NCI-H446 (cell line): ENCODE measurements around the gene ZNF160.
"Not testable (repeated sequence)": the region's sequence is repeated elsewhere in the genome, so short reads cannot be mapped to it uniquely, and the experiment has no call there.

Experiments
- DNase-seq, 2 experiments: peaks; one replicate each; lab custom pipeline; 2025; lab: John Stamatoyannopoulos, UW

Gene ZNF160

GRCh38 chr19:53092723-53093122 is 10.5 kb downstream of the ZNF160 start:
- no peak for DNase-seq

- no peak for DNase-seq
Measured at GRCh38 chr19:53091413-53092254, 11.6 kb downstream of the ZNF160 start.

GRCh38 chr19:53088091-53088490 is 15.1 kb downstream of the ZNF160 start:
- DNase-seq = no peak

GRCh38 chr19:53086949-53087348 is 16.3 kb downstream of the ZNF160 start:
- no peak for DNase-seq

- no peak for DNase-seq
Measured at GRCh38 chr19:53085496-53085895, 17.7 kb downstream of the ZNF160 start.

GRCh38 chr19:53082929-53083328 is 20.3 kb downstream of the ZNF160 start:
- no peak for DNase-seq

GRCh38 chr19:53079313-53079924 is 23.8 kb downstream of the ZNF160 start:
- DNase-seq = no peak

- no peak for DNase-seq
Measured at GRCh38 chr19:53078668-53079067, 24.6 kb downstream of the ZNF160 start.

- DNase-seq = no peak
Measured at GRCh38 chr19:53076984-53077383, 26.2 kb downstream of the ZNF160 start.

GRCh38 chr19:53068834-53069233 is 34.4 kb downstream of the ZNF160 start:
- no peak for DNase-seq

GRCh38 chr19:53068199-53068598 is 35.0 kb downstream of the ZNF160 start:
- no peak for DNase-seq

GRCh38 chr19:53057904-53058580 is 45.2 kb downstream of the ZNF160 start:
- DNase-seq = no peak

- DNase-seq = no peak
Measured at GRCh38 chr19:53055117-53055516, 48.1 kb downstream of the ZNF160 start.

- no peak for DNase-seq
Measured at GRCh38 chr19:53047379-53047778, 55.8 kb downstream of the ZNF160 start.

- no peak for DNase-seq
Measured at GRCh38 chr19:53045536-53045935, 57.7 kb downstream of the ZNF160 start.

- DNase-seq = no peak
Measured at GRCh38 chr19:53041366-53041765, 61.9 kb downstream of the ZNF160 start.

GRCh38 chr19:53037101-53038097 is 65.8 kb downstream of the ZNF160 start:
- DNase-seq = no peak

GRCh38 chr19:53034948-53035675 is 68.1 kb downstream of the ZNF160 start:
- no peak for DNase-seq

- no peak for DNase-seq
Measured at GRCh38 chr19:53034054-53034453, 69.2 kb downstream of the ZNF160 start.

- DNase-seq = not testable (repeated sequence)
Measured at GRCh38 chr19:53028306-53028705, 74.9 kb downstream of the ZNF160 start.

- DNase-seq = no peak
Measured at GRCh38 chr19:53019684-53020083, 83.5 kb downstream of the ZNF160 start.
